ENCODE results near the gene RPL9. TPM values are rescaled to one million over a fixed set of nuclear protein-coding genes. Genes with fewer than 3 reads are reported as not detected.
"Not testable (repeated sequence)": the region's sequence is repeated elsewhere in the genome, so short reads cannot be mapped to it uniquely, and the experiment has no call there.

The RPL9 gene
- total RNA-seq (ENCODE audit: unreplicated experiment) = 831 TPM
- long read RNA-seq, transcript RPL9-203 (7 exons, 1,127 nt) = minor isoform, 26 of 475 reads
- long read RNA-seq, transcript RPL9-214 (8 exons, 2,354 nt) = major isoform, 421 of 475 reads
- long read RNA-seq, partial matches to known transcripts = 5 of 475 reads
- long read RNA-seq, other reads (novel, unspliced or antisense) = 23 of 475 reads

GRCh38 chr4:39458505-39459300 lies at the start of gene RPL9, which contains the start of gene LIAS:
RPL9 (minus strand) TSS chr4:39458922; CDS start chr4:39458439, 483 bp downstream.
LIAS (plus strand) TSS chr4:39459056; CDS start chr4:39459118, 62 bp downstream.
- H3K9me3 Mint-ChIP-seq (ENCODE audit: unreplicated experiment) = peaks cover 10% of the 10 kb centered on the region
- H3K27me3 Mint-ChIP-seq (ENCODE audit: unreplicated experiment) = peaks cover 9% of the 10 kb centered on the region
- peak within 1 kb of the TSS; percentile 100 for H3K27ac Mint-ChIP-seq (ENCODE audit: unreplicated experiment)
- H3K4me1 Mint-ChIP-seq (ENCODE audit: low read depth, unreplicated experiment) = peaks cover 11% of the 10 kb centered on the region
- no peak for TF ChIP-seq CTCF (IDR thresholded peaks at IDR 0.05; ENCODE audit: partially characterized antibody, unreplicated experiment)
- no peaks in the 10 kb centered on the region for H3K36me3 Mint-ChIP-seq (ENCODE audit: unreplicated experiment)
- DNase-seq = peak; percentile 89
- peak within 1 kb of the TSS; percentile 99 for H3K4me3 Mint-ChIP-seq (ENCODE audit: unreplicated experiment)

- no peaks in the 10 kb centered on the region for H3K4me1 Mint-ChIP-seq (ENCODE audit: low read depth, unreplicated experiment)
- DNase-seq = no peak
- H3K4me3 Mint-ChIP-seq (ENCODE audit: unreplicated experiment) = no peak overlapping the region
- H3K36me3 Mint-ChIP-seq (ENCODE audit: unreplicated experiment) = no peaks in the 10 kb centered on the region
- peaks cover 2% of the 10 kb centered on the region for H3K27me3 Mint-ChIP-seq (ENCODE audit: unreplicated experiment)
- H3K27ac Mint-ChIP-seq (ENCODE audit: unreplicated experiment) = no peak overlapping the region
- H3K9me3 Mint-ChIP-seq (ENCODE audit: unreplicated experiment) = no peaks in the 10 kb centered on the region
- TF ChIP-seq CTCF (IDR thresholded peaks at IDR 0.05; ENCODE audit: partially characterized antibody, unreplicated experiment) = no peak
These were observed 46.9 kb upstream of the RPL9 start for GRCh38 chr4:39505581-39505980.

GRCh38 chr4:39504538-39504937 lies 45.8 kb upstream of the RPL9 start:
- Mint-ChIP-seq H3K4me3 (ENCODE audit: unreplicated experiment) (no peak overlapping the region), H3K9me3 (ENCODE audit: unreplicated experiment) (no peaks in the 10 kb centered on the region), H3K27me3 (ENCODE audit: unreplicated experiment) (peaks cover 2% of the 10 kb centered on the region), H3K27ac (ENCODE audit: unreplicated experiment) (no peak overlapping the region), H3K4me1 (ENCODE audit: low read depth, unreplicated experiment) (no peaks in the 10 kb centered on the region), H3K36me3 (ENCODE audit: unreplicated experiment) (no peaks in the 10 kb centered on the region)
- no peak for TF ChIP-seq CTCF (IDR thresholded peaks at IDR 0.05; ENCODE audit: partially characterized antibody, unreplicated experiment)
- no peak for DNase-seq

GRCh38 chr4:39502664-39503035 lies 43.9 kb upstream of the RPL9 start:
- H3K36me3 Mint-ChIP-seq (ENCODE audit: unreplicated experiment); DNase-seq: not testable (repeated sequence)

GRCh38 chr4:39502019-39502663 lies 43.4 kb upstream of the RPL9 start:
- Mint-ChIP-seq H3K4me3 (ENCODE audit: unreplicated experiment) (no peak overlapping the region), H3K9me3 (ENCODE audit: unreplicated experiment) (no peaks in the 10 kb centered on the region), H3K4me1 (ENCODE audit: low read depth, unreplicated experiment) (no peaks in the 10 kb centered on the region), H3K36me3 (ENCODE audit: unreplicated experiment) (no peaks in the 10 kb centered on the region), H3K27me3 (ENCODE audit: unreplicated experiment) (no peaks in the 10 kb centered on the region), H3K27ac (ENCODE audit: unreplicated experiment) (no peak overlapping the region)
- no peak for TF ChIP-seq CTCF (IDR thresholded peaks at IDR 0.05; ENCODE audit: partially characterized antibody, unreplicated experiment)
- no peak for DNase-seq

More at GRCh38 chr4:39502664-39503035, 43.9 kb upstream of the RPL9 start:
- not testable (repeated sequence) for H3K4me3 Mint-ChIP-seq (ENCODE audit: unreplicated experiment); H3K4me1 Mint-ChIP-seq (ENCODE audit: low read depth, unreplicated experiment); H3K27ac Mint-ChIP-seq (ENCODE audit: unreplicated experiment); H3K9me3 Mint-ChIP-seq (ENCODE audit: unreplicated experiment); H3K27me3 Mint-ChIP-seq (ENCODE audit: unreplicated experiment)
